Fibroblast of the aortic adventitia (primary cell): ENCODE measurements around the gene INTS6. TPM values are rescaled to one million over a fixed set of nuclear protein-coding genes. Genes with fewer than 3 reads are reported as not detected.

Experiments used
- DNase-seq: peaks from one replicate; pipeline ENCODE4 v3.0.0-alpha.2; 2010; ENCODE audit warnings: low read depth
- H3K4me3 ChIP-seq: 2 replicates; pipeline ENCODE4 v1.5.1; 2011; ENCODE audit warnings: low read depth, mild to moderate bottlenecking, control low read depth, low read length, moderate library complexity
- CTCF ChIP-seq: IDR thresholded peaks from 2 replicates; pipeline ENCODE4 v1.5.1; 2011; ENCODE audit warnings: mild to moderate bottlenecking, low read length, control low read depth, inconsistent platforms; ENCODE audit not compliant: insufficient read depth
- total RNA-seq: library from RNA; depleted of rRNA; stranded (reverse); fragments of >200 nt; gene quantifications from 2 replicates; pipeline ENCODE4 v1.2.3, GENCODE V29; 2012; ENCODE audit warnings: low replicate concordance

INTS6 gene
- total RNA-seq, 1 donor = 41.1 TPM

GRCh38 chr13:51477653-51478324 lies 25.0 kb upstream of the INTS6 start:
- DNase-seq = no peak
- H3K4me3 ChIP-seq = no peak overlapping the region
- no peak for TF ChIP-seq CTCF

GRCh38 chr13:51477149-51477548 lies 24.3 kb upstream of the INTS6 start:
- no peak for TF ChIP-seq CTCF
- H3K4me3 ChIP-seq = no peak overlapping the region
- no peak for DNase-seq

- H3K4me3 ChIP-seq = no peak overlapping the region
- no peak for TF ChIP-seq CTCF
- DNase-seq = peak; percentile 37
These were observed 23.1 kb upstream of the INTS6 start for GRCh38 chr13:51475727-51476501.

- no peak for DNase-seq
- no peak for TF ChIP-seq CTCF
- no peak overlapping the region for H3K4me3 ChIP-seq
These were observed 17.0 kb upstream of the INTS6 start for GRCh38 chr13:51469790-51470189.

GRCh38 chr13:51467730-51468129 lies 14.9 kb upstream of the INTS6 start:
- DNase-seq = no peak
- H3K4me3 ChIP-seq = no peak overlapping the region
- TF ChIP-seq CTCF = no peak

- no peak overlapping the region for H3K4me3 ChIP-seq
- no peak for TF ChIP-seq CTCF
- no peak for DNase-seq
These were observed 12.3 kb upstream of the INTS6 start for GRCh38 chr13:51465124-51465523.
